IMR-90 (cell line): Measurements from ENCODE around the gene NPTX1. TPM values are rescaled to one million over a fixed set of nuclear protein-coding genes. Genes with fewer than 3 reads are reported as not detected.

Source experiments
- ATAC-seq: fragments of 200-7000 bp; cut with Tn5 transposase; 2 replicates; pipeline ENCODE4 v1.9.1; 2020; ENCODE audit warnings: low read depth, mild to moderate bottlenecking, moderate library complexity
- BruUV-seq: library from RNA; stranded (reverse); fragments of 400-500 nt; replicated peaks from 2 replicates; lab custom pipeline; 2021; lab: Mats Ljungman, UMichigan
- CTCF ChIA-PET: fragments of 300-600 bp; formaldehyde crosslinking; extraction: SDS; loops from one replicate; lab custom pipeline; 2021; ENCODE audit warnings: antibody characterized with exemption; lab: Yijun Ruan, JAX
- POLR2A ChIA-PET: fragments of 300-600 bp; sonication (Branson Sonifier 250); formaldehyde crosslinking; loops from one replicate; lab custom pipeline; 2022; ENCODE audit warnings: antibody characterized with exemption; ENCODE audit not compliant: unreplicated experiment; lab: Charles Lee
- DNase-seq: peaks from one replicate; pipeline ENCODE4 v3.0.0; 2013
- H2AFZ ChIP-seq: replicated peaks from 2 replicates; pipeline ENCODE3; 2013; ENCODE audit warnings: low read length, mild to moderate bottlenecking; ENCODE audit not compliant: poor library complexity
- H2AK5ac ChIP-seq: 2 replicates; pipeline ENCODE4 v1.6.1; 2013; ENCODE audit warnings: low read depth, low read length, inconsistent platforms
- H2AK9ac ChIP-seq: replicated peaks from 2 replicates; pipeline ENCODE3; 2013; ENCODE audit warnings: mild to moderate bottlenecking, low read depth, low read length, moderate library complexity; ENCODE audit not compliant: poor library complexity
- H2BK120ac ChIP-seq: 2 replicates; pipeline ENCODE4 v1.6.1; 2013; ENCODE audit warnings: low read depth, low read length, inconsistent platforms
- H2BK15ac ChIP-seq: 3 replicates; pipeline ENCODE4 v1.6.1; 2013; ENCODE audit warnings: low read depth, low read length, inconsistent platforms
- H2BK20ac ChIP-seq: 2 replicates; pipeline ENCODE4 v1.6.1; 2013; ENCODE audit warnings: low read depth, mild to moderate bottlenecking, inconsistent platforms, low read length, moderate library complexity
- H2BK5ac ChIP-seq: 2 replicates; pipeline ENCODE4 v1.6.1; 2013; ENCODE audit warnings: mild to moderate bottlenecking, low read depth, low read length, inconsistent platforms; ENCODE audit not compliant: poor library complexity, severe bottlenecking
- H3K14ac ChIP-seq: replicated peaks from 2 replicates; pipeline ENCODE4 v1.6.1; 2013; ENCODE audit warnings: low read depth, low read length, inconsistent platforms
- H3K18ac ChIP-seq: 2 replicates; pipeline ENCODE4 v1.6.1; 2013; ENCODE audit warnings: low read depth, low read length, control low read depth
- H3K23ac ChIP-seq: 2 replicates; pipeline ENCODE4 v1.6.1; 2013; ENCODE audit warnings: low read depth, low read length, inconsistent platforms
- H3K27ac ChIP-seq: 2 replicates; pipeline ENCODE4 v1.5.1; 2013; ENCODE audit warnings: mild to moderate bottlenecking, control low read depth, low read length; ENCODE audit not compliant: insufficient read depth
- H3K27me3 ChIP-seq: 2 replicates; pipeline ENCODE4 v1.6.1; 2013; ENCODE audit warnings: low read length; ENCODE audit not compliant: control insufficient read depth, insufficient read depth
- H3K36me3 ChIP-seq: 2 replicates; pipeline ENCODE4 v1.6.1; 2013; ENCODE audit warnings: low read length, mixed read lengths; ENCODE audit not compliant: control insufficient read depth, insufficient read depth
- H3K4ac ChIP-seq: 2 replicates; pipeline ENCODE4 v1.6.1; 2013; ENCODE audit warnings: low read depth, low read length, inconsistent platforms
- H3K4me1 ChIP-seq: 2 replicates; pipeline ENCODE4 v1.6.1; 2013; ENCODE audit warnings: low read length, mixed read lengths; ENCODE audit not compliant: control insufficient read depth, insufficient read depth
- H3K4me2 ChIP-seq: 2 replicates; pipeline ENCODE4 v1.6.1; 2013; ENCODE audit warnings: low read depth, mild to moderate bottlenecking, control low read depth, low read length, moderate library complexity
- H3K4me3 ChIP-seq: 2 replicates; pipeline ENCODE4 v1.5.1; 2013; ENCODE audit warnings: low read depth, mild to moderate bottlenecking, control low read depth, low read length, moderate library complexity; ENCODE audit not compliant: insufficient read depth
- H3K56ac ChIP-seq: 2 replicates; pipeline ENCODE4 v1.6.1; 2013; ENCODE audit warnings: low read length, inconsistent platforms; ENCODE audit not compliant: insufficient read depth; ENCODE audit errors: extremely low read depth
- H3K79me1 ChIP-seq, 2 experiments: 2 replicates each; pipeline ENCODE4 v1.6.1; 2013; ENCODE audit warnings: low read length in 2 of 2, inconsistent platforms in 1 of 2, low read depth in 1 of 2
- H3K9ac ChIP-seq: 2 replicates; pipeline ENCODE4 v1.6.1; 2013; ENCODE audit warnings: low read depth, low read length, control low read depth
- H3K9me1 ChIP-seq: 2 replicates; pipeline ENCODE4 v1.6.1; 2013; ENCODE audit warnings: low read length, inconsistent platforms; ENCODE audit not compliant: insufficient read depth
- H3K9me3 ChIP-seq: 2 replicates; pipeline ENCODE4 v1.6.1; 2013; ENCODE audit warnings: low read length; ENCODE audit not compliant: control insufficient read depth, insufficient read depth
- H4K20me1 ChIP-seq: 2 replicates; pipeline ENCODE4 v1.6.1; 2013; ENCODE audit warnings: low read length, inconsistent platforms; ENCODE audit not compliant: insufficient read depth
- H4K5ac ChIP-seq: 2 replicates; pipeline ENCODE4 v1.6.1; 2013; ENCODE audit warnings: mild to moderate bottlenecking, low read depth, low read length, control low read depth
- H4K8ac ChIP-seq, 2 experiments: 2 replicates each; pipeline ENCODE4 v1.6.1; 2013; ENCODE audit warnings: low read depth in 2 of 2, low read length in 2 of 2, control low read depth in 1 of 2, inconsistent platforms in 1 of 2
- H4K91ac ChIP-seq: 2 replicates; pipeline ENCODE4 v1.6.1; 2013; ENCODE audit warnings: low read depth, low read length, inconsistent platforms; ENCODE audit not compliant: insufficient read depth
- BHLHE40 ChIP-seq: fragments of 150-350 bp; IDR thresholded peaks from 2 replicates; pipeline ENCODE4 v1.6.1; 2016; ENCODE audit warnings: mild to moderate bottlenecking, low read depth, low read length
- CHD1 ChIP-seq: IDR thresholded peaks from 2 replicates; pipeline ENCODE4 v1.6.1; 2012; ENCODE audit warnings: low read depth, low read length, improper control_type of control experiment
- FOS ChIP-seq: fragments of 150-350 bp; IDR thresholded peaks from 2 replicates; pipeline ENCODE4 v1.6.1; 2016; ENCODE audit warnings: low read depth, low read length
- MXI1 ChIP-seq: IDR thresholded peaks from 2 replicates; pipeline ENCODE4 v1.6.1; 2012; ENCODE audit warnings: low read depth, mild to moderate bottlenecking, low read length, moderate library complexity, borderline replicate concordance
- POLR2A ChIP-seq: IDR thresholded peaks from 2 replicates; pipeline ENCODE4 v1.6.1; 2012; ENCODE audit warnings: mild to moderate bottlenecking, low read depth, low read length
- RCOR1 ChIP-seq: IDR thresholded peaks from 2 replicates; pipeline ENCODE4 v1.6.1; 2012; ENCODE audit warnings: mild to moderate bottlenecking, low read length, improper control_type of control experiment; ENCODE audit not compliant: insufficient replicate concordance
- WGBS, 2 experiments: methylation state at CpG; one replicate each; pipeline versions ENCODE4 v1.1.5 to v1.1.7; 2013; ENCODE audit warnings: missing lambda C conversion rate in 2 of 2; ENCODE audit not compliant: insufficient read length in 1 of 2; ENCODE audit errors: extremely low coverage in 2 of 2; 5-methylcytosine and 5-hydroxymethylcytosine counted together
- dilution Hi-C: fragments of 300-500 bp; cut with HindIII; formaldehyde crosslinking; loops from one replicate; pipeline ENCODE4 v1.14.3; 2018; ENCODE audit warnings: low sequenced_read_pairs; ENCODE audit not compliant: unreplicated experiment
- in situ Hi-C: fragments of 300-500 bp; cut with MboI; formaldehyde crosslinking; loops from 3 replicates; pipeline ENCODE4 v1.14.3; 2019; ENCODE audit warnings: low sequenced_read_pairs, inconsistent platforms, mixed read lengths
- intact Hi-C: fragments of 100-400 bp; cut with micrococcal nuclease; formaldehyde crosslinking; loops from 2 replicates; pipeline ENCODE4 v1.10.0; 2022
- polyA plus RNA-seq, 3 experiments: library from polyadenylated mRNA; depleted of rRNA; stranded (reverse); fragments of >200 nt; gene quantifications; 2 replicates each; pipeline ENCODE4 v1.2.3, GENCODE V29; 2012; ENCODE audit warnings: low replicate concordance in 1 of 3
- total RNA-seq: library from RNA; depleted of rRNA; stranded (reverse); fragments of >200 nt; gene quantifications from 2 replicates; pipeline ENCODE4 v1.2.3, GENCODE V29; 2012
- TF ChIP-seq, protein P1 (sequence below): fragments of 150-350 bp; IDR thresholded peaks from 2 replicates; pipeline ENCODE4 v1.6.1; 2017; ENCODE audit warnings: mild to moderate bottlenecking, antibody characterized with exemption, low read length, low read depth
- TF ChIP-seq, protein P2 (sequence below): fragments of 150-350 bp; IDR thresholded peaks from 2 replicates; pipeline ENCODE4 v1.6.1; 2016; ENCODE audit warnings: low read depth, mild to moderate bottlenecking, low read length, moderate library complexity, borderline replicate concordance

Gene NPTX1
- total and polyA plus RNA-seq, 2 of the 4 experiments (the other 2 are of a cell fraction), result 20.8 to 39.5 TPM

DNA sequence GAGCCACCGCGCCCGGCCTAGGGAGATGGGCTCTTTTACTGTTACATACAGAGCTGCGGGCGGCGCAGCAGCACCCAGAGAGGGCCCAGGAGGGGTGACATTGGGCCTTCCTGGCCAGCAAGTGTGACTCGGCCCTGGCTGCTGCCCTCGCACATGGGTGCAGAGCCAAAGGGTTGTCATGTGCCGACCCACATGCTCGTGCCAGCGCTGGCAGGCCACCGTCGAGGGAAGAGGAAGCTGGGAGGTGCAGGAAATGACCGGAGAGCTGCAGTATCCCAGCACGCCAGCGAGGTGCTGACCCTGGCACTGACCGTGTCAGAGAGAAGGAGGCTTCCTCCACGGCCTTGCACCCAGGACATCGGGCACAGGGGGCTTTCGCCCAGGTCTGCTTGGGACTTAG lies 53.4 kb downstream of the NPTX1 start:
- Histone ChIP-seq H4K5ac (no peak overlapping the region), H2AFZ (no peak overlapping the region), H4K91ac (no peak overlapping the region), H2AK9ac (no peak overlapping the region), H3K23ac (no peak overlapping the region), H2BK15ac (no peak overlapping the region), H2AK5ac (no peak overlapping the region), H3K18ac (no peak overlapping the region), H3K4me3 (no peak overlapping the region), H3K36me3 (peaks cover 7% of the 10 kb centered on the region), H3K27me3 (no peaks in the 10 kb centered on the region), H4K20me1 (peaks cover 17% of the 10 kb centered on the region), H3K9ac (no peak overlapping the region), H2BK5ac (no peak overlapping the region), H3K79me1 (peaks cover 22 to 25% of the 10 kb centered on the region in 2 experiments), H3K4ac (no peak overlapping the region), H3K4me1 (peaks cover 1% of the 10 kb centered on the region; the same call in 1 of the 2 replicates), H3K14ac (no peak overlapping the region), H3K4me2 (no peak overlapping the region), H3K9me3 (no peaks in the 10 kb centered on the region), H3K9me1 (peaks cover 5% of the 10 kb centered on the region), H2BK20ac (no peak overlapping the region), H4K8ac (no peak overlapping the region), H3K27ac (no peak overlapping the region), H2BK120ac (no peak overlapping the region), H3K56ac (no peak overlapping the region)
- CTCF ChIA-PET, result no interaction called here
- no peak for DNase-seq
- dilution Hi-C loops (no loop called here), intact Hi-C loops (no loop called here), in situ Hi-C loops (loop anchor here (10.0 kb wide), 1 partner anchor 452 kb away; no protein-coding TSS in a partner anchor)
- ATAC-seq, result no peak
- 85% methylated on average over 13 of the region's 20 CpGs; no CpG with 5 or more reads in 1 of the 2 experiments for WGBS, 2 experiments
- POLR2A ChIA-PET, result no interaction called here
- no TSS peak for BruUV-seq
- TF ChIP-seq FOS (no peak), RCOR1 (no peak), MXI1 (no peak), CHD1 (no peak), BHLHE40 (no peak), POLR2A (no peak)
- TF ChIP-seq, protein P1, sequence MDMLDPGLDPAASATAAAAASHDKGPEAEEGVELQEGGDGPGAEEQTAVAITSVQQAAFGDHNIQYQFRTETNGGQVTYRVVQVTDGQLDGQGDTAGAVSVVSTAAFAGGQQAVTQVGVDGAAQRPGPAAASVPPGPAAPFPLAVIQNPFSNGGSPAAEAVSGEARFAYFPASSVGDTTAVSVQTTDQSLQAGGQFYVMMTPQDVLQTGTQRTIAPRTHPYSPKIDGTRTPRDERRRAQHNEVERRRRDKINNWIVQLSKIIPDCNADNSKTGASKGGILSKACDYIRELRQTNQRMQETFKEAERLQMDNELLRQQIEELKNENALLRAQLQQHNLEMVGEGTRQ, result no peak
- TF ChIP-seq, protein P2, sequence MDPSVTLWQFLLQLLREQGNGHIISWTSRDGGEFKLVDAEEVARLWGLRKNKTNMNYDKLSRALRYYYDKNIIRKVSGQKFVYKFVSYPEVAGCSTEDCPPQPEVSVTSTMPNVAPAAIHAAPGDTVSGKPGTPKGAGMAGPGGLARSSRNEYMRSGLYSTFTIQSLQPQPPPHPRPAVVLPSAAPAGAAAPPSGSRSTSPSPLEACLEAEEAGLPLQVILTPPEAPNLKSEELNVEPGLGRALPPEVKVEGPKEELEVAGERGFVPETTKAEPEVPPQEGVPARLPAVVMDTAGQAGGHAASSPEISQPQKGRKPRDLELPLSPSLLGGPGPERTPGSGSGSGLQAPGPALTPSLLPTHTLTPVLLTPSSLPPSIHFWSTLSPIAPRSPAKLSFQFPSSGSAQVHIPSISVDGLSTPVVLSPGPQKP, result no peak
